WI38 (cell line): ENCODE measurements around the gene LRRFIP1.

ENCODE experiments used
- H3K4me3 ChIP-seq: 2 replicates; pipeline ENCODE4 v1.5.1; 2011; ENCODE audit warnings: low read depth, mild to moderate bottlenecking, control low read depth, low read length
- CTCF ChIP-seq: IDR thresholded peaks from 2 replicates; pipeline ENCODE4 v1.5.1; 2012; ENCODE audit warnings: low read depth, mild to moderate bottlenecking, control low read depth, low read length

LRRFIP1 gene

GRCh38 chr2:237727363-237727762 is 100.0 kb downstream of the LRRFIP1 start:
- no peak overlapping the region for H3K4me3 ChIP-seq
- TF ChIP-seq CTCF = no peak

- no peak overlapping the region for H3K4me3 ChIP-seq
- no peak for TF ChIP-seq CTCF
These were observed 102.5 kb downstream of the LRRFIP1 start for GRCh38 chr2:237729681-237730475.

GRCh38 chr2:237731663-237732062 is 104.3 kb downstream of the LRRFIP1 start:
- no peak for TF ChIP-seq CTCF
- H3K4me3 ChIP-seq = no peak overlapping the region

GRCh38 chr2:237732070-237732469 is 104.7 kb downstream of the LRRFIP1 start:
- no peak for TF ChIP-seq CTCF
- no peak overlapping the region for H3K4me3 ChIP-seq

GRCh38 chr2:237732790-237733381 is 105.5 kb downstream of the LRRFIP1 start:
- TF ChIP-seq CTCF = no peak
- H3K4me3 ChIP-seq = no peak overlapping the region

- no peak overlapping the region for H3K4me3 ChIP-seq
These were observed 106.4 kb downstream of the LRRFIP1 start for GRCh38 chr2:237733677-237734300.

More at GRCh38 chr2:237733677-237734300, 106.4 kb downstream of the LRRFIP1 start:
- no peak for TF ChIP-seq CTCF
